ENCODE results near the gene CREB3L1. TPM values are rescaled to one million over a fixed set of nuclear protein-coding genes. Genes with fewer than 3 reads are reported as not detected.

The CREB3L1 gene
- total and polyA plus RNA-seq, 2 of the 13 experiments (the other 11 are each of a cell fraction or from before 2014, with no cell fraction given) = not detected

GRCh38 chr11:46252373-46252914 is 25.0 kb upstream of the CREB3L1 start (continued):
- TF ChIP-seq TARDBP (CRISPR knock-in tag; IDR thresholded peaks at IDR 0.05) (peak; percentile 52; the same call in 1 of the 2 replicates), GABPA (IDR thresholded peaks at IDR 0.05; ENCODE audit: low read depth, low read length) (no peak), GABPA (CRISPR knock-in tag; IDR thresholded peaks at IDR 0.05; ENCODE audit: low read depth) (0 out of 2 replicates have a peak, but pooled peaks have one; percentile 7), ZBTB40 (IDR thresholded peaks at IDR 0.05) (no peak), ZBTB40 (CRISPR knock-in tag; IDR thresholded peaks at IDR 0.05) (0 out of 2 replicates have a peak, but pooled peaks have one; percentile 18), NFIB (CRISPR knock-in tag; IDR thresholded peaks at IDR 0.05; ENCODE audit: borderline replicate concordance) (no peak), KDM6A (CRISPR knock-in tag; IDR thresholded peaks at IDR 0.05; ENCODE audit: low read depth) (peak; percentile 57), ATF7 (IDR thresholded peaks at IDR 0.05) (peak; percentile 94), ATF7 (CRISPR knock-in tag; IDR thresholded peaks at IDR 0.05) (no peak), FIP1L1 (IDR thresholded peaks at IDR 0.05; ENCODE audit: borderline replicate concordance, insufficient read depth, low read depth, low read length) (no peak), HOXA7 (CRISPR knock-in tag; IDR thresholded peaks at IDR 0.05) (no peak), ZMYM4 (CRISPR knock-in tag; IDR thresholded peaks at IDR 0.05) (peak; percentile 46; the same call in 1 of the 2 replicates), ZSCAN21 (CRISPR knock-in tag; IDR thresholded peaks at IDR 0.05; ENCODE audit: borderline replicate concordance) (0 out of 2 replicates have a peak, but pooled peaks have one; percentile 26), TBP (CRISPR knock-in tag; IDR thresholded peaks at IDR 0.05) (no peak), RNF2 (conservative IDR thresholded peaks at IDR 0.05; ENCODE audit: low read depth) (0 out of 2 replicates have a peak, but pooled peaks have one; percentile 27), TCF7L2 (IDR thresholded peaks at IDR 0.05; ENCODE audit: low read depth, low read length) (no peak), ATF4 (CRISPR knock-in tag; IDR thresholded peaks at IDR 0.05) (peak in 1 of 2 experiments; percentile 76; a peak in 2 of 4 replicates), REPIN1 (CRISPR knock-in tag; IDR thresholded peaks at IDR 0.05; ENCODE audit: borderline replicate concordance, low read depth) (0 out of 2 replicates have a peak, but pooled peaks have one; percentile 46)
- TF ChIP-seq, protein P1, sequence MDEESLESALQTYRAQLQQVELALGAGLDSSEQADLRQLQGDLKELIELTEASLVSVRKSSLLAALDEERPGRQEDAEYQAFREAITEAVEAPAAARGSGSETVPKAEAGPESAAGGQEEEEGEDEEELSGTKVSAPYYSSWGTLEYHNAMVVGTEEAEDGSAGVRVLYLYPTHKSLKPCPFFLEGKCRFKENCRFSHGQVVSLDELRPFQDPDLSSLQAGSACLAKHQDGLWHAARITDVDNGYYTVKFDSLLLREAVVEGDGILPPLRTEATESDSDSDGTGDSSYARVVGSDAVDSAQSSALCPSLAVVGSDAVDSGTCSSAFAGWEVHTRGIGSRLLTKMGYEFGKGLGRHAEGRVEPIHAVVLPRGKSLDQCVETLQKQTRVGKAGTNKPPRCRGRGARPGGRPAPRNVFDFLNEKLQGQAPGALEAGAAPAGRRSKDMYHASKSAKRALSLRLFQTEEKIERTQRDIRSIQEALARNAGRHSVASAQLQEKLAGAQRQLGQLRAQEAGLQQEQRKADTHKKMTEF (CRISPR knock-in tag; IDR thresholded peaks at IDR 0.05) = peak; percentile 59; the same call in 1 of the 2 replicates
